HG03432 (cell line): Measurements from ENCODE around the gene PNMA8B.
"Not testable (repeated sequence)": the region's sequence is repeated elsewhere in the genome, so short reads cannot be mapped to it uniquely, and the experiment has no call there.

Experiments
- ATAC-seq: cut with Tn5 transposase; IDR thresholded peaks from one replicate; pipeline ENCODE4 v1.9.1; 2021; ENCODE audit warnings: mild to moderate bottlenecking, moderate library complexity; ENCODE audit not compliant: unreplicated experiment

The PNMA8B gene

GRCh38 chr19:46495786-46496099 is at the start of gene PNMA8B:
TSS of gene PNMA8B (minus strand) at chr19:46495867. CDS start at chr19:46495465, 402 bp downstream.
- ATAC-seq = no peak

- no peak for ATAC-seq
Measured at GRCh38 chr19:46544651-46545050, 49.0 kb upstream of the PNMA8B start.

- ATAC-seq = no peak
Measured at GRCh38 chr19:46542428-46543230, 47.0 kb upstream of the PNMA8B start.

GRCh38 chr19:46537136-46538097 is 41.8 kb upstream of the PNMA8B start:
- ATAC-seq = no peak

- ATAC-seq = no peak
Measured at GRCh38 chr19:46536391-46536790, 40.7 kb upstream of the PNMA8B start.

GRCh38 chr19:46533621-46534081 is 38.0 kb upstream of the PNMA8B start:
- no peak for ATAC-seq

- no peak for ATAC-seq
Measured at GRCh38 chr19:46533078-46533620, 37.5 kb upstream of the PNMA8B start.

GRCh38 chr19:46530636-46531035 is 35.0 kb upstream of the PNMA8B start:
- ATAC-seq = no peak

- ATAC-seq = no peak
Measured at GRCh38 chr19:46529622-46530451, 34.2 kb upstream of the PNMA8B start.

- ATAC-seq = no peak
Measured at GRCh38 chr19:46528601-46529590, 33.2 kb upstream of the PNMA8B start.

- not testable (repeated sequence) for ATAC-seq
Measured at GRCh38 chr19:46526801-46527200, 31.1 kb upstream of the PNMA8B start.

- ATAC-seq = no peak
Measured at GRCh38 chr19:46524308-46524707, 28.6 kb upstream of the PNMA8B start.

- ATAC-seq = not testable (repeated sequence)
Measured at GRCh38 chr19:46522988-46523387, 27.3 kb upstream of the PNMA8B start.

- no peak for ATAC-seq
Measured at GRCh38 chr19:46521241-46521868, 25.7 kb upstream of the PNMA8B start.

- no peak for ATAC-seq
Measured at GRCh38 chr19:46520616-46521015, 24.9 kb upstream of the PNMA8B start.

- no peak for ATAC-seq
Measured at GRCh38 chr19:46517471-46517870, 21.8 kb upstream of the PNMA8B start.

GRCh38 chr19:46515879-46516350 is 20.2 kb upstream of the PNMA8B start:
- ATAC-seq = no peak

GRCh38 chr19:46515290-46515609 is 19.6 kb upstream of the PNMA8B start:
- no peak for ATAC-seq
